HL-60/S4 (cell line): Measurements from ENCODE around the gene SNRNP27.
"Not testable (repeated sequence)": the region's sequence is repeated elsewhere in the genome, so short reads cannot be mapped to it uniquely, and the experiment has no call there.

Experiments
- in situ Hi-C: fragments of 300-500 bp; cut with MboI; formaldehyde crosslinking; loops from 2 replicates; pipeline ENCODE4 v1.14.3; 2022; ENCODE audit warnings: low sequenced_read_pairs

SNRNP27 gene, protein sequence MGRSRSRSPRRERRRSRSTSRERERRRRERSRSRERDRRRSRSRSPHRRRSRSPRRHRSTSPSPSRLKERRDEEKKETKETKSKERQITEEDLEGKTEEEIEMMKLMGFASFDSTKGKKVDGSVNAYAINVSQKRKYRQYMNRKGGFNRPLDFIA

DNA sequence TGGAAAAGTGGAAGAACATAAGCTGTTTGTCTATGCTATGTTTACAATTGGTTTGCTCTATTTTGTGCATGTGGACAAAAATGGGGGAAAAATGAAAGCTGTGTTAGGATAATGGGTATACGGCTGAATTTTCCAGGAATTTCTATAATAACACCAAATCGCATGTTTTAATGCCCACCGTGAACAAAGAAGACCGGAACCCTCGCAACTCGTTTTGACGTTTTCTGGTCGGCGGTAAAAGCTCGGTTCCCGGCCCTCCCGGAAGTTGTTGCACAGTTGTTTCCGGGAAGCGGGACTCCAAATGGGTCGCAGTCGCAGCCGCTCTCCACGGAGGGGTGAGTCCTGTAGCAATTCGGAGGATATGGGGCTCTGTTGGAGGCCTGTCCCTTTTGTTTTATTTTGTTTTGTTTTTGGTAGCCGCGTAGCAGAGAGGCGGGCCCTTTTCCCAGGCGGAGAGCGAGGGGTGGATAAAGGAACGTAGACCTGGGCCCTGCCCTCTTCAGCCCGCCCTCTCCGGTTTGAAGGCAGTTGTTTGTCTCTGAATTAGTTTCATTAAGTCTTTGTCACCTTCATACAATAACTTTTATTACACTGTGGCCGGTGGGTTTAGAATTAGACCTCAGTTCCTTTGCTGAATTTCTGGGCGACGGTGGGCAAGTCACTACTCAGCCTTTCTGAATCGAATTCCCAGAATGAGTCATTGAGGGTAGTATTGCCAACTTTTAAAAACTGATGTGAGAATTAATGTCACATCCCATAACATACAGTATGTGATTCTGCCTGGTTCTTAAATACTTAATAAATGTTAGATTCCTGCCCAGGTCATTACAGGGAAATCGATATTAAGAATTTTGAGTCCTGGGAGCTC lies at the start of gene SNRNP27:
Gene SNRNP27, plus strand, starts transcription at position 273 of the 868 bp plus-strand sequence. Its CDS starts 29 bp downstream, at position 302.
- in situ Hi-C loops: no loop called here

DNA sequence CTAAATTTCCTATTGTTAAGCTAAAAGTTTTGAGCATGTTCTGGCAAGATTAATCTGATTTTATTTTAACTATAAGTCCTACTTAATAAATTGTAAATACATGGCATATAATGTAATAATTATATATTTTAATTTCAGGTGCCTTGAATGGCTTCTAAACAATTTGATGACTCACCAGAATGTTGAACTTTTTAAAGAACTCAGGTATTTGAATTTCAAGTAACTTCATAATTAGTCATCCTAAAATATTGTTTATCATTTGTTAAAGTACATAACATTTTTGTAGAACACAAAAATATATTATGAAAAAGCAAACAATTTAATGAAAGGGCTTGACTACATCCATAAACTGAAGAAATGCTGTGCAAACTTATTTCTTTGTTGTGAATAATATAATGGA lies 49.8 kb upstream of the SNRNP27 start:
- in situ Hi-C loops: no loop called here

DNA sequence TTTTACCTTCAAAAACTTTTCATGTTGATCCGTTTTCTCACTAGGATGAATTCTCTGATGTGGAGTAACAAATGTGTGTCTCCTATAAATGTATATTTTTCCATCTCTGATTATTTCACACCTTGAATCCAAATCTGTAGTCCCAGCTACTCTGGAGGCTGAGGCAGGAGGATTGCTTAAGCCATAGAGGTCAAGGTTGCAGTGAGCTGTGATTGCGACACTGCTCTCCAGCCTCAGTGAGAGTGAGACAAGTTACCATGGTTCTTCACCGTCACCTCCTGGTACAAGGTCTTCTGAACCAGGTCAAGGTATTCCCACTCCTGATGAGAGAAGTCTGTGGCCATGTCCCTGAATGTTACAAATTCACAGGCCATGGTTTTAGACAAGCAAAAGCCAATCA lies 49.2 kb upstream of the SNRNP27 start:
- in situ Hi-C loops: no loop called here

DNA sequence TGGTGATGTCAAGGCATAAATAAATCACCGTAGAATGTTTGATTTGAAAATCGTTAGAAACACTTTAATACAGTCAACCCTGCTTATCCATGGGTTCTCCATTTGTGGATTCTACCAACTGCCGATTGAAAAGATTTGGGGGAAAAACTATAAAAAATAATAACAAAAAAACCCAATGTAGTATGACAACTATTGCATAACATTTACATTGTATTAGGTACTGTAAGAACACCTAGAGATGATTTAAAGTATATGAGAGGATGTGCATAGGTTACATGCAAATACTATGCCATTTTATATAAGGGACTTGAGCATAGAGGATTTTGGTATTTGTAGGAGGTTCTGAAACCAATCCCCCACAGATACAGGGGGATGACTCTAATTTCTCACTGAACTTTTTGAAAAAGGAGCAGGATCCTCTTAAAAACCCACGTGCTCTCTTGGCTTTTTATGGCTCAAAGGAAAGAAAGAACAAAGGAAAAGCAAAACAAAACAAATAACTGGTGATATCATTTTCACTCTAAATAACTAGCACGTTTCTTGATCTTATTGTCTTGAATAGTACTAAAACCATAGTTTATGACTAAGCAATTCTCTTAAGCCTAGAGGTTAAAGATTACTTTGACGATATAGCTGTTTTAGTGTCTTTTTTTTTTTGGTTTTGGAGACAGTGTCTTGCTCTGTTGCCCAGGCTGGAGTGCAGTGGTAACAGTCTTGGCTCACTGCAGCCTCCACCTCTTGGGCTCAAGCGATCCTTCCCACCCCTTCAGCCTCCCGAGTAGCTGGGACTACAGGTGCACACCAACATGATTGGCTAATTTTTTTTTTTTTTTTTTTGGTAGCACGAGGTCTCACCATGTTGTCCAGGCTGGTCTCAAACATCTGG lies 47.3 kb upstream of the SNRNP27 start:
- in situ Hi-C loops: no loop called here

DNA sequence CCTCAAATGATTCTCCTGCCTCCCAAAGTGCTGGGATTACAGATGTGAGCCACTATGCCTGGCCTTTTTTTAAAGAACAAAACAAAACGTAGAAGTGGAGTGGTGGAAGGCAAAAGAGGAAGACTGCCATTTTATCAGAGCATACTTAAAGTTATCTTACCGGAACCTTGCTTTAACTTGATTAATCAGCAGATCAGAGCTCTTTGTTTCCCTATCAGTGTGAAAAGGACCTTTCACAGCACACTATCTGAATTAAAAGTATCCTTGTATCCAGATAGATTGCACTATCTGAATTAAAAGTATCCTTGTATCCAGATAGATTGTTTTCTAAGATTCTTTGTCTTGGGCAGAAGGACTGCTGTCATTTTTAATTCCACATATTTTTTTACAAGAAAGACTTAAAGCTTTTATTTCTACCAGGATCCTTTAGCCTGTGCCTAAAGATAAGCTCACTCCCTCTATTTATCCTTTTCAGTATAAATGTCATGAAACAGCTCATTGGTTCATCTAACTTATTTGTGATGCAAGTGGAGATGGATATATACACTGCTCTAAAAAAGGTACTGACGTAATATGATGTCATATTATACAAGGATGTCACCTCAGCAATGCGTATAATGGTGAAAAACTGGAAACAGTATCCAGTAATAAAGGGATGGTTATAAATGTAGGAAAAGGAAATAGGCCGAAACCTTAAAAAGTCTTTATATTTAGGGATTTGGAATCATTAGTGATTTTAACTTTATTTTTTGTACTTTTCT lies 46.5 kb upstream of the SNRNP27 start:
- in situ Hi-C loops: no loop called here

DNA sequence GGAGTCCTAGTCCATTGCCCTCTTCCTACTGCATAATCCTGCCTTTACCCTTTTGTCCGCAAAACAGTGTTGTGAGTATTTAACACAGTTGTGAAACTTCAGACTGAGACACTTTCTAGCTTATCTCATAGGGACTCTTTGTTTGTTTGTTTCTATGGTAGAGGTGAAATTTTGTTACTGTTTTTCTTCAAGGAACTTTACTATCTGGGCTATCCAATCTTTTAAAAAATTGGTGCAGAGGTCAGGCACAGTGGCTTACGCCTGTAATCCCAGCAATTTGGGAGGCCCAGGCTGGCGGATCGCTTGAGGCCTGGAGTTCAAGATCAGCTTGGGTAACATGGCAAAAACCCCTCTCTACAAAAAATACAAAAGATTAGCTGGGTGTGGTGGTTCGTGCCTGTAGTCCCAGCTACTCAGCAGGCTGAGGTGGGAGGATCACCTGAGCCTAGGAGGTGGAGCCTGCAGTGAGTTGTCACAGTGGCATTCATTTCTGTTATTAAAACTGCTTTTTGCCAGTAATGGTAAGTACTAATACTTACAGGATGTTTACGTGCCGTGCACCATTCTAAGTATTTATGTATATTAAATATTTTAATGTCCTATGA lies 45.5 kb upstream of the SNRNP27 start:
- in situ Hi-C loops: no loop called here

DNA sequence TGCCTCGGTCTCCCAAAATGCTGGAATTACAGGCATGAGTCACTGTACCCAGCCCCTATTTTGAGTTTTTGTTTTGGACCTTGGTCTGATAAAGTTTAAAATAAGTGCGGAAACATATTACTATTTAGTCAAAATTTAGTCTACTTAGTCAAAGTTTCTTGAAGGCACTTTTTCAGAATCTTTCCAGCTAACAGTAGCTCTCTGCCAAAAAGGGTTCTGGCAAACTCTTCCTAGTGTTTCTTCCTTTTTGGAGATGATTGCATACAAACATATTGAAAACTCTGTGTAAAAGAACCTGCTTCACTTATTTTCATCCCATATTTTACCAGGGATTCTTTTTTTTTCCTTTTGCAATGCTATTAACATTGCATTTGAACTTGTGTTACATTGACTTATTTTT lies 35.5 kb upstream of the SNRNP27 start:
- in situ Hi-C loops: no loop called here

DNA sequence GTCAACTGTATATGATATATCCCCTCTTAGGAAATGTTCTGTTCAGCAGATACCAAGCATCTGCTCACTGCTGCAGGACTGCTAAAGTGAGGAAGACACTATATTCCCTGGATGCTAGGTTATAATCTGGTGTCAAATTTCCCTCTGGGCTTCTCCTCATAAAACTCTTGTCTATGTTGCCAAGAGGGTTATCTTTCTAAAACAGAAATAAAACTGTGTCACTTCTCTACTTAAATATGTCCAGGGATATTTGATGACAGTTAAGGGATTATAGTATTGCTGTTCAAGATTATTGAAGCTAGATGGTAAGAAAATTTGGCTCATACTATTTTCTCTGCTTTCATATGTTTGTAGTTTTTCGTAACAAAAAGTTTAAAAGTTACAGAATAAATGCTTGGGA lies 30.5 kb upstream of the SNRNP27 start:
- in situ Hi-C loops: no loop called here

DNA sequence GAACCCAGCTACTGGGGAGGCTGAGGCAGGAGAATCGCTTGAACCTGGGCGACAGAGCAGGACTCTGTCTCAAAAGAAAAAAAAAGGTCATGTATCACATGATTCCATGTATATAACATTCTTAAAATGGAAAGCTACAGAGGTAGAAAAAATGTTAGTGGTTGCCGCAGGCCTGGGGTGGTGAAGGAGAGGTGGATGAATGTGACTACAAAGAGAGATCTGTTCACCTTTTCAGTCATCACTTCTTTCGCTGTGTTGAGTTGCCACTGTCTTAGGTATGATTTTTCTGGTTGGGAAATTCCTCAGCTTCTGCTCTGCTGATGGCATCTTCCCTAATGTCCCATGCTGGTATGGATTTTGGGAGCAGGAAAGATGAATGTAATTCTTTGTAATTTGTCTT lies 5.3 kb upstream of the SNRNP27 start:
- in situ Hi-C loops: no loop called here

DNA sequence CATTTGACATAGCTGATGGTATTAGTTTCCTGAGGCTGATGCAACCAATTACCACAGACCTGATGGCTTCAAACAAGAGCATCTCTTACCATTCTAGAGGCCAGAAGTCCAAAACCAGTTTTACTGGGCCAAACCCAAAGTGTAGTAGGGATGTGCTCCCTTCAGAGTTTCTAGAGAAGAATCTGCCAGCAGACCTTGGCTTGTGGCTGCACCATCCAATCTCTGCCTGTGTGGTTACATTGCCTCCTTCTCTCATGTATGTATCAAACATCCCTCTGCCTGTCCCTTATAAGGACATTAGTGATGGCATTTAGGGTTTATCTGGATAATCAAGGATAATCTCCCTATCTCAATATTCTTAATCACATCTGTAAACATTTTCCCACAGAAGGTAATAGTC lies 4.5 kb upstream of the SNRNP27 start:
- in situ Hi-C loops: no loop called here

DNA sequence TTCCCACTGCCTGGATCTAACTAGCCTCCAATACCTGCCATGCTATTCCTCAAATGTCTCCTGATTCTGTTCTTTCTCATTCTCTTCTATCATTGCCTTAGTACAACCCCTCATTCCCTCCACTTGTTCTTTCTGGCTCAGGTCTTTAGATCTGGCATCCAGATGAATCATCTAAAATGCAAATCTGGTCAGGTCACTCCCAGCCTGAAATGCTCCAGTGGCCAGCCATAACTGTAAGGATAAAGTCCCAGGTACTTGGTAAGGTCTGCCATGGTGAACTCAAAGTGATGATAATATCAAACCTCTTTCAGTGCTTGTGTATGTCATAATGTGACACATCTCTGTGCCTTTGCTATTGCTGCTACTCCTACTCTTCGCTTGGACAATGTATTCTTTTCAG lies 2.9 kb upstream of the SNRNP27 start:
- in situ Hi-C loops: no loop called here

DNA sequence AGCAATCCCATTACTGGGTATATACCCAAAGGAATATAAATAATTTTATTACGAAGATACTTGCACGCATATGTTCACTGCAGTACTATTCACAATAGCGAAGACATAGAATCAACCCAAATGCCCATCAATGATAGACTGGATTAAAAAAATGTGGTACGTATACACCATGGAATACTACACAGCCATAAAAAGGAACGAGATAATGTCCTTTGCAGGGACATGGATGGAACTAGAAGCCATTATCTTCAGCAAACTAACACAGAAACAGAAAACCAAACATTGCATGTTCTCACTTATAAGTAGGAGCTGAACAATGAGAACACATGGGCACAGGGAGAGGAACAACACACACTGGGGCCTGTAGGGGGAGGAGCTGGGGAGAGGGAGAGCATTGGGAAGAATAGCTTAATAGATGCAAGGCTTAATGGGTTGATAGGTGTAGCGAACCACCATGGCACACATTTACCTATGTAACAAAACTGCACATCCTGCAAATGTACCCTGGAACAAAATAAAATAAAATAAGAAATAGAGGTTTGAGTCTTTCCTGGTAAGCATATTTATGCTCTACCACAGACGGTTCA lies 825 bp upstream of the SNRNP27 start:
- in situ Hi-C loops: not testable (repeated sequence)

DNA sequence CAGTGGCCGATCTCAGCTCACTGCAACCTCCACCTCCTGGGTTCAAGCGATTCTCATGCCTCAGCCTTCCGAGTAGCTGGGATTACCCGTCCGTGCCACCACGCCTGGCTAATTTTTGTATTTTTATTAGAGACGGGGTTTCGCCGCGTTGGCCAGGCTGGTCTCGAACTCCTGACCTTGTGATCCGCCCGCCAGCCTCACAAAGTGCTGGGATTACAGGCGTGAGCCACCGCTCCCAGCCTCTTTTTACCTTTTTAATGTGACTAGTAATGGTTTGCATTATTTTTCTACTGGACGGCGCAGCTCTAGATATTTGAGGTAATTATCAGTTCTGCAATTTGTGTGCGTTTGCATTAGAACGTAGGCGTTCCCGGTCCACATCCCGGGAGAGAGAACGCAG lies 981 bp downstream of the SNRNP27 start:
- in situ Hi-C loops: not testable (repeated sequence)

DNA sequence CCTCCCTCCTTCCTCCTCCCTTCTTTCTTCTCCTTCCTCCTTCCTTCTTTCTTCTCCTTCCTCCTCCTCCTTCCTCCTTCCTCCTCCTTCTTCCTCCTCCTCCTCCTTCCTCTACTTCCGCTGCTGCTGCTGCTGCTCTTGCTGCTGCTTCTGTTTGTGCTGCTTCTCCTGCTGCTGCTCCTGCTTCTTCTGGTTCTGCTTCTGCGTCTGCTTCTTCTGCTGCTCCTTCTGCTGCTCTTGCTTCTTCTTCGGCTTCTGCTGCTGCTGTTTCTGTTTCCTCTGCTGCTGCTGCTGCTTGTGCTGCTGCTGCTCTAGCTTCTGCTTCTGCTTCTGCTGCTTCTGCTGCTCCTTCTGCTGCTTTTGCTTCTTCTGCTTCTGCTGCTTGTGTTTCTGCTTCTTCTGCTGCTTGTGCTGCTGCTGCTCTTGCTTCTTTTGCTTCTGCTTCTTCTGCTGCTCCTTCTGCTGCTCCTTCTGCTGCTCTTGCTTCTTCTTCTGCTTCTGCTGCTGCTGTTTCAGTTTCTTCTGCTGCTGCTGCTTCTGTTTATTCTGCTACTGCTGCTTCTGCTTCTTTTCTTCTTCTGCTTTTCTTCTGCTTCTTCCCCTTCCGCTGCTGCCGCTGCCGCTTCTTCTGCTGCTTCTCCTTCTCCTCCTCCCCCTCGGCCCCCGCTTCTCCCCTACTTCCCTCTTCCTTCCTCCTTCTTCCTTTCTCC lies 8.6 kb downstream of the SNRNP27 start:
- in situ Hi-C loops: loop anchor here (25.0 kb wide), 2 partner anchors 385 to 735 kb away; partner anchors contain the start of gene SNRPG

DNA sequence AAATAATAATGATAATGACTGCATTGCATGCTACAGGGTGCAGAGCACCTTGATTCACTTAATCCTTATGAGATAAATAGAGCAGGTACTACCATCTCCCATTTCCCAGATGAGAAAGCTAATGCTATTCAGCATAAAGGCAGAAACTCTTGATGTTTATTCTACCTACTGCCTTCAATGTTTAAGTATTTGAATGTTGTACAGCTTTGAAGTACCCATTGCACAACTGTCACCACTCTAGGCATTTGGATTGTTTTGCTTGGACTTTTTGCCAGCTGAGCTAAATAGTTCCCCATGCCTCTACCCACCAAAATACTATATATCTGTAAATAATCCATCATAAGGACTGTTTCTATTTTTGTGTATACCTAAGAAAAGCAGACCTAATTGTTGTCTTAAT lies 13.5 kb downstream of the SNRNP27 start:
- in situ Hi-C loops: loop anchor here (25.0 kb wide), 2 partner anchors 380 to 730 kb away; partner anchors contain the start of gene SNRPG

DNA sequence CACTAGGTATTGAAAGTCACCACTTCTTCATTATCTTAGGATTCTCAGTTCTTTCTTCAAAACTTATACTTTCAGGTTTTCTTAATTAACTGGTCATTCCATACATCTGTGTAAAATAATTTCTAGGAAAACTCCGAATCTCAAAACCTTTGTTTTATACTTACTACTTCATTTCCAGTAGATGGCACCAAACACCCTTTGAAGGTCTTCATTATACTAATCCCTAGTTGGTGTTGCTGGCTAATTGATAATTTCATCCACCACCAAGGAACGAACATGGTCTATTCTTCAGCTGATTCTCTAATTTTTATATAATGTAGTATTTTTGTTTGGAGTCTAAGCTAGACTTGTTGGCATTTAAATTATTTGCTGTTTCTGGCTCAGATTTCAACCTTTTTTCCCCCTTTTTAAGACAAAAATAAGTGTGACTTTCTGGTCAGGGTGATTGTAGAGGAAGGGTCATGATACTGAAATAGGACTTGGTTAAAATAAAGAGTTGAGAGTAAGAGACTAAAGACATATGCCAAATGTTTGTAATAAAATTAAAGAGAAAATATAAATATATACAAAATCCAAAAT lies 18.3 kb downstream of the SNRNP27 start:
- in situ Hi-C loops: loop anchor here (5.0 to 25.0 kb wide), 4 partner anchors 153 to 725 kb away; partner anchors contain the start of gene SNRPG

DNA sequence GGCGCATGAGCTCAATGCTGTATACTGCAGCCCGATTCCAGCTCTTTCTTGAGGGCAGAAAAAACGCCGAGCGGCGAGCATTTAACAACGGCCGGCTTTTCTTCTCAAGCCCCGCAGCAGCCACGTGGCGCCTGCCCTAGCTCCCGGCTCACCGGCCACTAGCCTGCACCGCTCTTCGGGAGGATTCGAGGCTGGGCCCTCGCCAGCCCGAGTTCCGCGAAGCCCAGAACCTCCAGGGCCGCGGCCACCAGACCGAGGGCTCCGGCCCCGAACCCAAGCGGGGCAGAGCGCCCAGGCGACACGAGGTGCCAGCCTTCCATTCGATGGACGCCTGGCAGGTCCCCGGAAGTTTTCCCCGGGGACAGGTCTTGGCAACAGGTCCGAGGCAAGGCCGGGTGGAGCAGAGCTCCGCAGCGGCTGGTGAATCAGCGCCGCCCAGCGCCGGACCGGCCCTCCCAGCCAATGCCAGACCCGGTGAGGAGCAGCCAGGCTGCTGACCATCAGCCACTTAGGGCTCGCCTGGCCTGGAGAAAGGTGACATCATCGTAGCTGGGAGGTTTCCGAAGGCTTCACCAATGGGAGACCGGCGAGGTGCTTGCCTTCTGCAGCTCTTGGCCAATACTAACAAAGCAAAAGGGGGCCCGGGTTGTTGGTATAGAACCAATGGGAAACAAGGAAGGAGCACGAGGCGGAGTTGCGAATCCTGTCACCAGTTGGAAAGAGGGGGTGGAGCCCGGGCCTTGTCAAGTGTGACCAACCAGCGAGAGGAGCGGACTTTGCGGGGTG lies 20.6 kb downstream of the SNRNP27 start:
- in situ Hi-C loops: loop anchor here (5.0 to 25.0 kb wide), 4 partner anchors 150 to 723 kb away; partner anchors contain the start of gene SNRPG
